HG03571 (cell line): ENCODE measurements around the gene NIN.

ENCODE experiments used
- ATAC-seq: cut with Tn5 transposase; IDR thresholded peaks from one replicate; pipeline ENCODE4 v1.9.1; 2021; ENCODE audit not compliant: unreplicated experiment

NIN gene

GRCh38 chr14:50792051-50792477 is 38.9 kb downstream of the NIN start:
- no peak for ATAC-seq

GRCh38 chr14:50791201-50791600 is 39.8 kb downstream of the NIN start:
- no peak for ATAC-seq

GRCh38 chr14:50790589-50790988 is 40.4 kb downstream of the NIN start:
- no peak for ATAC-seq

- no peak for ATAC-seq
These were observed 44.1 kb downstream of the NIN start for GRCh38 chr14:50786751-50787464.

GRCh38 chr14:50785457-50786063 is 45.4 kb downstream of the NIN start:
- ATAC-seq: no peak

- ATAC-seq: no peak
These were observed 46.1 kb downstream of the NIN start for GRCh38 chr14:50784683-50785456.

GRCh38 chr14:50783563-50783962 is 47.4 kb downstream of the NIN start:
- no peak for ATAC-seq

GRCh38 chr14:50780393-50780792 is 50.6 kb downstream of the NIN start:
- no peak for ATAC-seq

- no peak for ATAC-seq
These were observed 52.1 kb downstream of the NIN start for GRCh38 chr14:50778721-50779483.

GRCh38 chr14:50776522-50776921 is 54.4 kb downstream of the NIN start:
- no peak for ATAC-seq

GRCh38 chr14:50775357-50775756 is 55.6 kb downstream of the NIN start:
- ATAC-seq: no peak

- ATAC-seq: no peak
These were observed 56.3 kb downstream of the NIN start for GRCh38 chr14:50774542-50775267.

- no peak for ATAC-seq
These were observed 57.1 kb downstream of the NIN start for GRCh38 chr14:50773632-50774541.

GRCh38 chr14:50772412-50772811 is 58.5 kb downstream of the NIN start:
- no peak for ATAC-seq

GRCh38 chr14:50770586-50770985 is 60.4 kb downstream of the NIN start:
- no peak for ATAC-seq

GRCh38 chr14:50769863-50770500 is 61.0 kb downstream of the NIN start:
- no peak for ATAC-seq

GRCh38 chr14:50768680-50769079 is 62.3 kb downstream of the NIN start:
- ATAC-seq: no peak

- ATAC-seq: no peak
These were observed 64.5 kb downstream of the NIN start for GRCh38 chr14:50766338-50766886.
